ENCODE data around the gene MVB12B.
A peak's percentile ranks its signal among the peaks of the same experiment; 100 is the strongest.

Gene MVB12B

GRCh38 chr9:126545106-126545505, 218.5 kb downstream of the MVB12B start:
- no peak for DNase-seq

GRCh38 chr9:126546036-126546435, 219.4 kb downstream of the MVB12B start:
- DNase-seq: no peak

GRCh38 chr9:126548312-126548711, 221.7 kb downstream of the MVB12B start:
- no peak for DNase-seq

GRCh38 chr9:126549246-126550006, 222.8 kb downstream of the MVB12B start:
- no peak for DNase-seq

GRCh38 chr9:126550891-126551351, 224.3 kb downstream of the MVB12B start:
- DNase-seq: no peak

GRCh38 chr9:126551812-126552211, 225.2 kb downstream of the MVB12B start:
- DNase-seq: no peak

- DNase-seq: no peak
These were observed 227.7 kb downstream of the MVB12B start for GRCh38 chr9:126554292-126554691.

- DNase-seq: peak in 1 of 2 donors; percentile 12
These were observed 228.8 kb downstream of the MVB12B start for GRCh38 chr9:126555421-126555820.

Measured in inflammatory macrophage (primary cell).